ENCODE measurements around the gene KCNQ1. TPM values are rescaled to one million over a fixed set of nuclear protein-coding genes. Genes with fewer than 3 reads are reported as not detected.

Gene KCNQ1
- polyA plus RNA-seq, 1 of the 3 experiments (the other 2 are of a cell fraction): 0.05 TPM

GRCh38 chr11:2592559-2593392, 148.0 kb downstream of the KCNQ1 start:
- Histone ChIP-seq H2AFZ (ENCODE audit: low read depth) (no peak overlapping the region), H3F3A (replicated peaks; ENCODE audit: insufficient read depth) (no peaks in the 10 kb centered on the region), H3K27ac (ENCODE audit: low read depth in 2 of 2, low read length in 1 of 2) (no peak overlapping the region), H3K4me3 (ENCODE audit: low read depth in 2 of 2, low read length in 1 of 2) (no peak overlapping the region), H3K9me3 (peaks cover 3% of the 10 kb centered on the region; the same call in 1 of the 2 replicates), H3K4me1 (ENCODE audit: control insufficient read depth in 1 of 2, insufficient read depth in 2 of 2, low read depth in 1 of 2, low read length in 1 of 2) (peaks cover 0 to 22% of the 10 kb centered on the region in 2 experiments; a peak in 1 of 4 replicates), H3K9ac (no peak overlapping the region), H3K79me2 (ENCODE audit: insufficient read depth) (no peaks in the 10 kb centered on the region), H4K20me1 (ENCODE audit: insufficient read depth) (no peaks in the 10 kb centered on the region), H3K4me2 (no peak overlapping the region), H3K9me2 (no peaks in the 10 kb centered on the region), H3K36me3 (replicated peaks in 1 of 2; ENCODE audit: control insufficient read depth in 1 of 2, insufficient read depth in 2 of 2, low read length in 1 of 2) (no peaks in the 10 kb centered on the region), H3K27me3 (ENCODE audit: insufficient read depth) (no peaks in the 10 kb centered on the region)
- 68% methylated on average over 6 of the region's 16 CpGs for WGBS (ENCODE audit: low lambda C conversion rate)
- DNase-seq: no peak
- POLR2A ChIA-PET: no interaction called here
- CTCF ChIA-PET: no interaction called here
- no peak for TF ChIP-seq EP300 (IDR thresholded peaks at IDR 0.05; ENCODE audit: borderline replicate concordance in 1 of 2, low read depth in 1 of 2, low read length in 1 of 2)
- TF ChIP-seq RAD21 (IDR thresholded peaks at IDR 0.05; ENCODE audit: low read length): no peak
- TF ChIP-seq POLR2AphosphoS5 (IDR thresholded peaks at IDR 0.05; ENCODE audit: low read depth, low read length): no peak
- no peak for TF ChIP-seq FOSL2 (IDR thresholded peaks at IDR 0.05; ENCODE audit: borderline replicate concordance, low read depth)
- no peak for TF ChIP-seq TEAD4 (IDR thresholded peaks at IDR 0.05; ENCODE audit: borderline replicate concordance, insufficient read depth)
- no peak for TF ChIP-seq FOXJ3 (CRISPR knock-in tag; IDR thresholded peaks at IDR 0.05)
- TF ChIP-seq MXI1 (IDR thresholded peaks at IDR 0.05; ENCODE audit: low read depth, low read length): no peak
- TF ChIP-seq MEF2A (IDR thresholded peaks at IDR 0.05; ENCODE audit: borderline replicate concordance, low read depth): no peak
- no peak for TF ChIP-seq ELF1 (IDR thresholded peaks at IDR 0.05)
- TF ChIP-seq GATA2 (CRISPR knock-in tag; IDR thresholded peaks at IDR 0.05): no peak
- no peak for TF ChIP-seq CHD2 (IDR thresholded peaks at IDR 0.05; ENCODE audit: low read length, partially characterized antibody)
- TF ChIP-seq REST (IDR thresholded peaks at IDR 0.05; ENCODE audit: low read depth, low read length): no peak

GRCh38 chr11:2593393-2593950, 148.7 kb downstream of the KCNQ1 start:
- Histone ChIP-seq H2AFZ (ENCODE audit: low read depth) (no peak overlapping the region), H3K79me2 (ENCODE audit: insufficient read depth) (no peaks in the 10 kb centered on the region), H3F3A (replicated peaks; ENCODE audit: insufficient read depth) (no peaks in the 10 kb centered on the region), H3K9ac (no peak overlapping the region), H3K4me2 (no peak overlapping the region), H3K27ac (ENCODE audit: low read depth in 2 of 2, low read length in 1 of 2) (no peak overlapping the region), H3K27me3 (ENCODE audit: insufficient read depth) (no peaks in the 10 kb centered on the region), H3K4me3 (ENCODE audit: low read depth in 2 of 2, low read length in 1 of 2) (no peak overlapping the region), H3K9me2 (no peaks in the 10 kb centered on the region), H3K4me1 (ENCODE audit: control insufficient read depth in 1 of 2, insufficient read depth in 2 of 2, low read depth in 1 of 2, low read length in 1 of 2) (peaks cover 0 to 16% of the 10 kb centered on the region in 2 experiments; a peak in 1 of 4 replicates), H3K9me3 (peaks cover 9% of the 10 kb centered on the region; the same call in 1 of the 2 replicates), H3K36me3 (replicated peaks in 1 of 2; ENCODE audit: control insufficient read depth in 1 of 2, insufficient read depth in 2 of 2, low read length in 1 of 2) (no peaks in the 10 kb centered on the region), H4K20me1 (ENCODE audit: insufficient read depth) (no peaks in the 10 kb centered on the region)
- no peak for DNase-seq
- WGBS (ENCODE audit: low lambda C conversion rate): 63% methylated on average over 10 of the region's 15 CpGs
- ChIA-PET CTCF (no interaction called here), POLR2A (no interaction called here)
- TF ChIP-seq FOSL2 (IDR thresholded peaks at IDR 0.05; ENCODE audit: borderline replicate concordance, low read depth): no peak
- no peak for TF ChIP-seq MAX (IDR thresholded peaks at IDR 0.05; ENCODE audit: low read depth)
- TF ChIP-seq RFX5 (IDR thresholded peaks at IDR 0.05; ENCODE audit: low read length): no peak
- TF ChIP-seq MEF2A (IDR thresholded peaks at IDR 0.05; ENCODE audit: borderline replicate concordance, low read depth): no peak
- no peak for TF ChIP-seq SIN3A (IDR thresholded peaks at IDR 0.05; ENCODE audit: borderline replicate concordance, low read depth, low read length)

Measured in SK-N-SH (cell line).